GM21528 (cell line): Measurements from ENCODE around the gene RPL18.
"Not testable (repeated sequence)": the region's sequence is repeated elsewhere in the genome, so short reads cannot be mapped to it uniquely, and the experiment has no call there.

ENCODE experiments used
- ATAC-seq: cut with Tn5 transposase; IDR thresholded peaks from one replicate; pipeline ENCODE4 v1.9.1; 2021; ENCODE audit warnings: mild to moderate bottlenecking, moderate library complexity; ENCODE audit not compliant: unreplicated experiment, low FRiP score

The RPL18 gene

GRCh38 chr19:48595171-48595570, 23.8 kb downstream of the RPL18 start:
- no peak for ATAC-seq

GRCh38 chr19:48591021-48591420, 28.0 kb downstream of the RPL18 start:
- no peak for ATAC-seq

GRCh38 chr19:48588670-48589401, 30.1 kb downstream of the RPL18 start:
- no peak for ATAC-seq

DNA sequence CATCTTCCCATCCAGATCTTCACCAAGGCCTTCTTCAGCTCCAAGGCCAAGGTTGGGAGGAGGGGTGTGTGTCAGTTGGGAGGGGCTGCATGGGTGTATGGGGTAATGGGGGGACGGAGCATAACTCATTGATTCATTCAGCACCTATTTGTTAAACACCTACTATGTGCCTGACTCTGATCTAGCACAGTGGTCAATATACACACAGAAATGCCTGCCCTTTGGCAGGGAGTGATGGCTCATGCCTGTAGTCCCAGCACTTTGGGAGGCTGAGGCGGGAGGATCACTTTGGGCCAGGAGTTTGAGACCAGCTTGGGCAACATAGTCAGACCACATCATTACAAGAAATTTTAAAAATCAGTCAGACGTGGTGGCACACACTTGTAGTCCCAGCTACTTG, 31.6 kb downstream of the RPL18 start:
- ATAC-seq = no peak

GRCh38 chr19:48582168-48582567, 36.8 kb downstream of the RPL18 start:
- no peak for ATAC-seq

GRCh38 chr19:48578891-48579290, 40.1 kb downstream of the RPL18 start:
- no peak for ATAC-seq

- not testable (repeated sequence) for ATAC-seq
These were observed 41.1 kb downstream of the RPL18 start for GRCh38 chr19:48577908-48578307.

GRCh38 chr19:48575931-48576622, 42.9 kb downstream of the RPL18 start:
- ATAC-seq = no peak

GRCh38 chr19:48573163-48573505, 45.8 kb downstream of the RPL18 start:
- no peak for ATAC-seq

DNA sequence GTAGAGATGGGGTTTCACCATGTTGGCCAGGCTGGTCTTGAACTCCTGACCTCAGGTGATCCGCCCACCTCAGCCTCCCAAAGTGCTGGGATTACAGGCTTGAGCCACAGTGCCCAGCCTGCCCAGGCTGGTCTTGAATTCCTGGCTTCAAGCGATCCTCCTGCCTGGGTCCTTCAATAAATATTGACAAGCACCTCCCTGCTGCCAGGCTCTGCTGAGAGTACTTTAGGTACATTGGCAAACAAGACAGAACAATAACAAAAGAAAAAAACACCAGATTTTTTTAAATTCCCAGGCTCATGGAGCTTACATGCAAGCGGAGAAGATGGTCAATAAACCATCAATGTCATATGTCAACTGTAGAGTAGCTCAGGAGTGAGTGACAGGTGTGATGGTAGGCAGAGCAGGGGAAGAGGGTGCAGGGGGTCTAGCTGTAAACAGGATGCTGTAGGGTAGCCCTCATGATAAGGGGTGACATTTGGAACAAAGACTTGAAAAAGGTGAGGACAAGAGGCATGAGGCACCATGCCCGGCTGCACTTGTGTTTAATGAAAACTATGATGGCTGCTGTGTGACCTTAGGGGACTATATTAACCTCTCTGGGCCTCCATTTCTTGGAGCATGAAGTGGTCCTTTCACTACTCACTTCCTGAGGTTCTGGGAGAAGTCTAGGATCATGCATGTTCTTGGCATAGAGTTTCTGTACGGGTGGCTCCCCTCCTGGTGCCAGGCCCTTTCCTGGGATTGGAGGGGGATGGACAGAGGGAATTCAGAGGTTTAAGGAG, 47.4 kb downstream of the RPL18 start:
- ATAC-seq = no peak

DNA sequence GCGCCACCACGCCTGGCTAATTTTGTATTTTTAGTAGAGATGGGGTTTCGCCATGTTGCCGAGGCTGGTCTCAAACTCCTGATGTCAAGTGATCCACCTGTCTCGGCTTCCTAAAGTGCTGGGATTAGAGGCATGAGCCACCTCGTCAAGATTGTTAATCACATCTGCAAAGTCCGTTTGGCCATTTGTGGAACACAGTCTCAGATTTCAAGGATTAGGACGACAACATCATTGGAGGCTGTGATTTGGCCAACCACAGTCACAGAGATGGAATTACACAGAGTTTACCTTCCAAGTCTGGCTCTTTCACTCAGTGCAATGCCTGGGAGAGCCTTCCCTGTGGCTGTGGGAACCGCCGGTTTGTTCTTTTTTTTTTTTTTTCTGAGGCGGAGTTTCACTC, 49.2 kb downstream of the RPL18 start:
- no peak for ATAC-seq

DNA sequence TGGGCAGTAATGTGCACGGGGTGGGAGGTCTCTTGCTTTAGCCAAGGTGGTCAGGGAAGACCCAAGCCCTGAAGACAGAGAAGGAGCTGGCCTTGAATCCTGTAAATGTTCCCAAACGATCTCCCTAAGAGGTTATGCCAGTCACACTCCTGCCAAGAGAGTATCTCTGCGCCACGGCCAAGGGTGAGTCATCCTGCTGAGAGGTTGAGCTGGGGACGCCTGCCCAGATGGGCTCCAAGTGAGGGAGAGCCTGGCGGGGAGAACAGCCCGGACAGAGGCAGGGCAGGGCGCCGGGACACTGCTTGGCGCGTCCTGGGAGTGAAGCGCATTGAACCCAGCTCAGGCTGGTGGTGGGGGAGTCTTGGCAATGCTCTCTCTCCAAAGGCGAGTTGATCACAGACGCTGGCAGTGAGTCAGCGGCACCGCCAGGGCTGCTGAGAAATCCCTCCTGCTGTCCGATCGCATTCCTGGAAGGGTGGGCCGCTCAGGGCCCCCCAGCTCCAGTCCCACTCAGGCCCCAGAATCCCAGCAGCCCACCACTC, 50.6 kb downstream of the RPL18 start:
- ATAC-seq = no peak
